ENCODE results near the gene UGT1A5.

UGT1A5 gene

GRCh38 chr2:233775414-233775813 is 62.7 kb downstream of the UGT1A5 start:
- TF ChIP-seq CTCF (IDR thresholded peaks at IDR 0.05), result no peak
- H3K9ac ChIP-seq, result no peak overlapping the region
- H3K27me3 ChIP-seq (ENCODE audit: control insufficient read depth, insufficient read depth, low read length), result no peaks in the 10 kb centered on the region
- H3K4me2 ChIP-seq (ENCODE audit: low read length), result no peak overlapping the region
- H3K4me1 ChIP-seq, result no peaks in the 10 kb centered on the region
- H3K36me3 ChIP-seq (ENCODE audit: control insufficient read depth, insufficient read depth, low read length), result no peaks in the 10 kb centered on the region
- no peak overlapping the region for H3K27ac ChIP-seq
- no peaks in the 10 kb centered on the region for H3K79me2 ChIP-seq
- no peak overlapping the region for H2AFZ ChIP-seq
- no peaks in the 10 kb centered on the region for H3K9me3 ChIP-seq (ENCODE audit: control insufficient read depth, low read length)
- H3K4me3 ChIP-seq (ENCODE audit: low read depth, low read length), result no peak overlapping the region

GRCh38 chr2:233778030-233778429 is 65.3 kb downstream of the UGT1A5 start, which contains the start of gene MROH2A:
Gene MROH2A (plus strand): TSS chr2:233778330. CDS start chr2:233779359, 1,029 bp downstream.
- Histone ChIP-seq H2AFZ (no peak within 1 kb of the TSS), H3K79me2 (no peaks in the 10 kb centered on the region), H3K27me3 (ENCODE audit: control insufficient read depth, insufficient read depth, low read length) (no peaks in the 10 kb centered on the region), H3K4me2 (ENCODE audit: low read length) (no peak within 1 kb of the TSS), H3K4me1 (no peaks in the 10 kb centered on the region), H3K27ac (no peak within 1 kb of the TSS), H3K36me3 (ENCODE audit: control insufficient read depth, insufficient read depth, low read length) (no peaks in the 10 kb centered on the region), H3K9ac (no peak within 1 kb of the TSS), H3K9me3 (ENCODE audit: control insufficient read depth, low read length) (no peaks in the 10 kb centered on the region), H3K4me3 (ENCODE audit: low read depth, low read length) (no peak within 1 kb of the TSS)
- no peak for TF ChIP-seq CTCF (IDR thresholded peaks at IDR 0.05)

GRCh38 chr2:233779722-233780121 is 67.0 kb downstream of the UGT1A5 start:
- no peak overlapping the region for H3K4me2 ChIP-seq (ENCODE audit: low read length)
- H3K79me2 ChIP-seq, result no peaks in the 10 kb centered on the region
- H3K36me3 ChIP-seq (ENCODE audit: control insufficient read depth, insufficient read depth, low read length), result no peaks in the 10 kb centered on the region
- no peak overlapping the region for H2AFZ ChIP-seq
- no peak overlapping the region for H3K9ac ChIP-seq
- no peak overlapping the region for H3K27ac ChIP-seq
- no peaks in the 10 kb centered on the region for H3K27me3 ChIP-seq (ENCODE audit: control insufficient read depth, insufficient read depth, low read length)
- H3K4me3 ChIP-seq (ENCODE audit: low read depth, low read length), result no peak overlapping the region
- no peak for TF ChIP-seq CTCF (IDR thresholded peaks at IDR 0.05)
- H3K9me3 ChIP-seq (ENCODE audit: control insufficient read depth, low read length), result no peaks in the 10 kb centered on the region
- no peaks in the 10 kb centered on the region for H3K4me1 ChIP-seq

GRCh38 chr2:233780771-233781170 is 68.1 kb downstream of the UGT1A5 start:
- Histone ChIP-seq H3K4me2 (ENCODE audit: low read length) (no peak overlapping the region), H3K4me3 (ENCODE audit: low read depth, low read length) (no peak overlapping the region), H3K9me3 (ENCODE audit: control insufficient read depth, low read length) (no peaks in the 10 kb centered on the region), H2AFZ (no peak overlapping the region), H3K36me3 (ENCODE audit: control insufficient read depth, insufficient read depth, low read length) (no peaks in the 10 kb centered on the region), H3K9ac (no peak overlapping the region), H3K27me3 (ENCODE audit: control insufficient read depth, insufficient read depth, low read length) (no peaks in the 10 kb centered on the region), H3K79me2 (no peaks in the 10 kb centered on the region), H3K27ac (no peak overlapping the region), H3K4me1 (no peaks in the 10 kb centered on the region)
- TF ChIP-seq CTCF (IDR thresholded peaks at IDR 0.05), result no peak

GRCh38 chr2:233789554-233789953 is 76.8 kb downstream of the UGT1A5 start:
- Histone ChIP-seq H3K4me2 (ENCODE audit: low read length) (no peak overlapping the region), H3K27me3 (ENCODE audit: control insufficient read depth, insufficient read depth, low read length) (no peaks in the 10 kb centered on the region), H3K4me1 (no peaks in the 10 kb centered on the region), H3K79me2 (no peaks in the 10 kb centered on the region), H3K4me3 (ENCODE audit: low read depth, low read length) (no peak overlapping the region), H3K9me3 (ENCODE audit: control insufficient read depth, low read length) (no peaks in the 10 kb centered on the region), H3K27ac (no peak overlapping the region), H3K9ac (no peak overlapping the region), H2AFZ (no peak overlapping the region), H3K36me3 (ENCODE audit: control insufficient read depth, insufficient read depth, low read length) (no peaks in the 10 kb centered on the region)
- no peak for TF ChIP-seq CTCF (IDR thresholded peaks at IDR 0.05)

All from parathyroid adenoma (tissue), 2 donors.